Measurements from ENCODE around the gene ZNRD2.
A peak's percentile ranks its signal among the peaks of the same experiment; 100 is the strongest.

The ZNRD2 gene

DNA sequence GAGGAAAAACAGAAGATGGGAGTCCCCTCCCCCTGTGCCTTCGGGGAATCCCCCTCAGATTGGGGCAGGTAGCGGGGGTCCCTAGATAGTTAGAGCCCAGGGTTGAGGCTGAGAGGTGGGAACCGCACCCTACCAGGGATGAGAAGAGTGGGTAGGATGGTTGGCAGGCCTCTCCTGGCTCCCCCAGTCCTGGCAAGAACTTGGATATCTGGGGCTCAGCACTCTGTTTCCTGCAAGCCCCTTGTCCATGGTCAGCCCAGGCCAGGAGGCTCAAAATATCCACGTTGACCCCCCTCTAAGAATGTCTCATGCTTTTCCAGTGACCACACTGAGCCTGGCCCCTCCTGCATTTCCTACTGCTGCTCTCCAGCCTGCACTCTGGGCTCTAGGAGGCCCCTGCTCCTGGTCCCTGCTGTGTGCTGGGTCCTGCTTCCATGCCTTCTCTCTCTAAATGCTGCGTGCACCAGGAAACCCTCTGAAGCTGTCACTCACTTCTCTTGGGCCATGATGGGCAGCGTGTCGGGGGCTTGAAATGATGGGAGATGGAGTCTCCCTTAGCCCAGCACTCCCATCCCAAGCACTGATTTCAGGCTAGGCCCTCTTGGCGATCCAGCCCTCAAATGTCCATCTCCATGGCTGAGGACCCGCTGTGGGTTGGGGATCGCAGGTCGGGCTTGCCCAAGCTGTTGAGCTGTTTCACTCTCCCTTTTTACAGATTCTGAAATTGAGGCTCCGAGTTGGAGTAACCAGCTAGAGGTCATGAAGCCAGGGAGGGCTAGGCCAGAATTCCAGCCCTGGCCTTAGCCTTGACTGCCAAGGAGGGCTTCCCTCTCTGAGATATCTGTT, 41.7 kb downstream of the ZNRD2 start:
- DNase-seq = no peak

GRCh38 chr11:65612691-65613090, 42.4 kb downstream of the ZNRD2 start:
- no peak for DNase-seq

- DNase-seq = peak; percentile 28
Observed at GRCh38 chr11:65613091-65613928, 43.0 kb downstream of the ZNRD2 start.

DNA sequence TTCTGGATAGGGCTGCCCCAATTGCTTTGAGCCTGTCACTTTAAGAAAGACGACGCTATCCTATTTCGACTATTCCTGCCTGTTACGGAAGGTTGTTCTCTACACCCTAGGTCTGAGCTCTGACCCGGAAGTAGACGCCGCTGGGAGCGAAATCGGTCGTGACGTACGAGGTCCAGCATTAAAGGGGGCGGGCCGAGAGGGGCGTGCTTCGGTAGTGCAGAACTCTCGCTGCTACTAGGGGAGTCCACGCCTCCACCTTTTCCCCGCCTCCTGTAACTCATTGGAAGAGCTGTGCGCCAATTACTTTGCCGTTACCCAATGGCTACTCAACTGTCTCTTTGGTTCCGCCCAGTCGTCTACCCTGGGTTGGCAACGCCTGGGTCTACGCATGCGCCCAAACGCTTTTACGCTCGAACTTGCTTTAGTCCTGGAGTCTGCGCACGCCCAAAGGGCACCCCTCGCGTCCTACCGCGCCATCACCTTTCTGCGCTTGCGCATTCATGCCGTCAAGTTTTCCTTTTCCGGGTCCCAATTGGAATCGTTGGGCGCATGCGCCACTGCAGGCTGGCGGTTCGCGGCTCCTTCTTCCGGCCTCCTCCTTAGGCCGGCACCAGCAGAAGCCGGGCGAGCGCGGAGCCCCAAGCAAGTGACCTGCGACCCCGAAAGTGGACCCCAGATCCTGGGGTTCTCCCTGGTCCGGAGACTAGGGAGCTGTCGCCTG, 45.1 kb downstream of the ZNRD2 start, which contains the start of gene PCNX3:
Gene PCNX3 (plus strand): TSS at position 548 of the 721 bp plus-strand sequence. CDS start 536 bp downstream, outside the sequence.
- DNase-seq = peak; percentile 99

DNA sequence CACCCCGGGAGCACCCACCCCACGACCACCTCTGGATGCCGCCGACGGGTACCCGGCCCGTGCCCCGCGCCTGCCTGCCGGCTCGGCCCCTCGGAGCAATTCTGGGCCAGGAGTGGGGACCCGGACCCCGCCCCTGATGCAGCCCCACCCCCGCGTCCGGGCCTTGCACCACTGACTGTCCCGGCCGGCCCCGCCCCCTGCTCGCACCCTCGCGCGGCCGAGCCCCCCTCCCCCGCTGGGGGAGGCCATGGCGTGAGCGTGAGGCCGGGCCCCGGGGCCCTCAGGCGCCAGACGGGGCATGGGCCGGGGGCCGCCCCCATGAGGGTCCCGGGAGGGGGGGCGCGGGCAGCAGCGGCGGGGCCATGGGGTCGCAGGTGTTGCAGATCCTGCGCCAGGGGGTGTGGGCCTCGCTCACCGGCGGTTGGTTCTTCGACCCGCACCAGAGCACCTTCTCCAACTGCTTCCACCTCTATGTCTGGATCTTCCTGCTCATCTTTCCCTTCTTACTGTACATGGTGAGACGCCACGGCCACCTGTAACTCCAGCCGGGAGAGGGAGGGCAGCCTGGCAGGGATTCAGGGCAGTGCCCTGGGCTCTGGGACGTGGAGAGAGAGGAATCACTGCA, 45.8 kb downstream of the ZNRD2 start:
- DNase-seq = peak; percentile 56

DNA sequence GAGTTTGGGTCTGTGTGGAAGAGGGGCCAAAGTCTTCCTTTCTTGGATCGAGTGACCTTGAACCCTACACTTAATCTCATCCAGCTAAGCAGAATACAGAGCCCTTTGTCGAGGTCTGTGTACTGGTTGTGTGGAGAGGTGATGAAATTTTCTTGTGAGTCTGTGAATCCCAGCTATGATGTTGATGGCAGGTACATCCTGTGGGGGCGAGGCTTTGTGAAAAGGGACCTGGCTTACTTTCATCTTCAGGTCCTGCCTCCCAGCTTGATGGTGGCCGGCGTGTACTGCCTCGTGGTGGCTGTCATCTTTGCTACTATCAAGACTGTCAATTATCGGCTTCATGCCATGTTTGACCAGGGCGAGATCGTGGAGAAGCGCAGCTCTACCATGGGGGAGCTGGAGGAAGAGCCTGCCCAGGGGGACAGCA, 46.3 kb downstream of the ZNRD2 start:
- DNase-seq = no peak

DNA sequence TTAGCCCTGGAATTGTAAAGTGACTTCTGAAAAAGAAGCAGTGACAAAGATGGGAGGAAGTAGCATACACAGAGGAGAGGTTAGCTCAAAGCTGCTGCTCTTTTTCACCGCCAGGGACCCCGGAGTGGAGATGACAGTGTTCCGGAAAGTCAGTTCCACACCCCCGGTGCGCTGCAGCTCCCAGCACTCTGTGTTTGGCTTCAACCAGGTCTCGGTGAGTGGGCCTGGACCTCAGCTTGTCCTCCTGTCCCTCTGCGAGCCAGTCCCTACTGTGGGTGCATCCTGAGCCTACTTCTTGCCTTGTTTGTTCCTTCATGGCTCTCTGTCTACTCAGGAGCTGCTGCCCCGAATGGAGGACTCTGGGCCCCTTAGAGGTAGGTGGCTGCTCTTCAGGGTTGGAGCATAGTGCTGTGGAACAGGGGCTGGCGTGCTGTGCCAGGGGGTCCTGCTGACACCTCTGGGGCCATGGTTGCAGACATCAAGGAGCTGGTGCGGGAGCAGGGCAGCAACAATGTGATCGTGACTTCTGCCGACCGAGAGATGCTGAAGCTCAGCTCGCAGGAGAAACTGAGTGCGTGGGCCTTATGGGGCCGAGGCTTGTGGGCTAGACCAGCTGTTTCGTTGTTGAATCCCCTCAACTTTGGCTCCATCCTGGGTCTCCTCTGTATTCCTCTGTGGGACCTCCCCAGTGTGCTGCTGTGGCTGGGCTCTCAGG, 47.0 kb downstream of the ZNRD2 start:
- DNase-seq = no peak

DNA sequence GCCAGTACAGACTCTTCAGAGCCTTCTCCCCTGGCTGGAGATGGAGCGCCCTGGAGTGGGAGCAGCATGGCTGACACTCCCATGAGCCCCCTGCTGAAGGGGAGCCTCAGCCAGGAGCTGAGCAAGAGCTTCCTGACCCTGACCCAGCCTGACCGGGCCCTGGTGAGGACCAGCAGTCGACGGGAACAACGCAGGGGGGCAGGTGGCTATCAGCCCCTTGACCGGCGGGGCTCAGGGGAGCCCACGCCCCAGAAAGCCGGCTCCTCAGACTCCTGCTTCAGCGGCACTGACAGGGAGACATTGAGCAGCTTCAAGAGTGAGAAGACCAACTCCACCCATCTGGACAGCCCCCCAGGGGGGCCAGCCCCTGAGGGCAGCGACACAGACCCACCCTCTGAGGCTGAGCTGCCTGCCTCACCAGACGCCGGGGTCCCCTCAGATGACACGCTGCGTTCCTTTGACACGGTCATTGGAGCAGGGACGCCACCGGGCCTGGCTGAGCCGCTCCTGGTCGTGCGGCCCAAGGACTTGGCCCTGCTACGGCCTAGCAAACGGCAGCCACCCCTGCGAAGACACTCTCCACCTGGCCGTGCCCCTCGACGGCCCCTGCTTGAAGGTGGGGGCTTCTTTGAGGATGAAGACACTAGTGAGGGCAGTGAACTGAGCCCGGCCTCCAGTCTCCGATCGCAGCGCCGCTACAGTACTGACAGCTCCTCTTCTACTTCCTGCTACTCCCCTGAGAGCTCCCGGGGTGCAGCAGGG, 47.9 kb downstream of the ZNRD2 start:
- DNase-seq = no peak

DNA sequence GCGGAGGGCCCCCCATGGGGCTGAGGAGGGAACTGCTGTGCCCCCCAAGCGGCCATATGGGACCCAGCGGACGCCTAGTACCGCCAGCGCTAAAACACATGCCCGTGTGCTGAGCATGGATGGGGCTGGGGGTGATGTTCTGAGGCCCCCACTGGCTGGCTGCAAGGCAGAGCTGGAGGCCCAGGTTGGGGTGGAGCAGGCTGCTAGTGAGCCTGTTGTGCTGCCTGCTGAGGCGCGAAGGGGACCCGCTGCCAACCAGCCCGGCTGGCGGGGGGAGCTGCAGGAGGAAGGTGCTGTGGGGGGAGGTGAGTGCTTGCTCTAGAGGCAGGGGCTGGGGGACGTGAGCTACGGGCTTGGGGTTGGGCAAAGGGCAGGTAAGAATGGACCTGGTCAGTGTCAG, 48.5 kb downstream of the ZNRD2 start:
- DNase-seq = no peak

GRCh38 chr11:65619281-65619928, 49.1 kb downstream of the ZNRD2 start:
- DNase-seq = no peak

DNA sequence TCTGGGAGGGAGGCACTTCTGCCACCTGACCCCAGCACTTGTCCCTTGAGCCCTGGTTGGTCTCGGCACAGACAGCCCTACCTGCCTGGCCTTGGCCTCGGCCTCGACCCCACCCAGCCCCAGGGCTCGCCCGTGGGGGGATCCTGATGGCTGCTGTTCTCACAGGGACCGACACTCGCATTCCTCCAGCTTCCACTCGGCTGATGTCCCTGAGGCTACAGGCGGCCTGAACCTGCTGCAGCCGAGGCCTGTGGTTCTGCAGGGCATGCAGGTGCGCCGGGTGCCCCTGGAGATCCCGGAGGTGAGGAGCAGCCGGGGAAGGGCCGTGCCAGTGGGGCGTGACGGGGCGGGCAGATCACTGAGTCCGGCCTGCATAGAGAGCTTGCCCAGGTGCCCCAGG, 50.4 kb downstream of the ZNRD2 start:
- no peak for DNase-seq

DNA sequence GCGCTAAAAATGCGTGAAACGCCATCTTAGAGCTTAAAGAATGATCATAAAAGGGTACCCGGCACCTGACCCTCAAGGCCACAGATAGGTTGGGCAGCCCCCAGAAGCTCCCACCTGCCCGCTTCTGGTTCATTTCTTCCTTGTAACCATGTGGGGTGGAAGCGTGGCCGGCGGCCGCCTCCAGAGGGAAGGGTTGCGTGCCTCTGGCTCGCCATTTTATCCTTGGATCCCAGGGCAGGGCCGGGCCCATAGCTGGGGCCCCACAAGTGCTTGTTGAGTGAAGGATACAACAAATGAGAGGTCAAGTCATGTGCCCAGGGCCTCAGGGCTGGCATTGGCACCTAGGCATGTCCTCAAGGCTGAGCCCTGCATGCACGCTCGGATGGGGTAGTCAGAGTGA, 51.2 kb downstream of the ZNRD2 start:
- no peak for DNase-seq

All from stimulated activated CD4-positive, alpha-beta T cell treated with anti-CD3 and anti-CD28 coated beads, Interleukin-12 subunit alpha, Interleukin-12 subunit beta, amount 100 ng/mL, for 4 hours (primary cell).